Left colon (tissue), 2 donors: ENCODE data around the gene ZDHHC20. TPM values are rescaled to one million over a fixed set of nuclear protein-coding genes. Genes with fewer than 3 reads are reported as not detected.
"Not testable (repeated sequence)": the region's sequence is repeated elsewhere in the genome, so short reads cannot be mapped to it uniquely, and the experiment has no call there.

ENCODE experiments used
- ATAC-seq: fragments of 200-7000 bp; cut with Tn5 transposase; one replicate; pipeline ENCODE4 v1.9.1; 2020; ENCODE audit warnings: mild to moderate bottlenecking, moderate library complexity
- DNase-seq, 2 donors: peaks; one replicate each; pipeline ENCODE4 v3.0.0-alpha.2; 2020
- intact Hi-C, 2 donors: fragments of 100-400 bp; cut with DNase I in 1 of 2; cut with micrococcal nuclease in 1 of 2; formaldehyde crosslinking; loops; one replicate each; pipeline versions ENCODE4 v1.11.2 to v1.14.0; 2022; cut with DNase I, micrococcal nuclease
- total RNA-seq, 2 donors: library from RNA; stranded (reverse); fragmentation: NEBNext Ultra II Directional; extraction: Animal tissue kit (Norgen Biotek cat#: 25700); gene quantifications; one replicate each; pipeline ENCODE4 v1.2.1, GENCODE V29; 2021
- donor health status: DM: no; HTN: no; CAD: no.
- donor health status: DM: yes; HTN: yes; CAD: no.

Gene ZDHHC20
- total RNA-seq, 2 donors from 2014 or later, result 76.3 to 76.9 TPM

DNA sequence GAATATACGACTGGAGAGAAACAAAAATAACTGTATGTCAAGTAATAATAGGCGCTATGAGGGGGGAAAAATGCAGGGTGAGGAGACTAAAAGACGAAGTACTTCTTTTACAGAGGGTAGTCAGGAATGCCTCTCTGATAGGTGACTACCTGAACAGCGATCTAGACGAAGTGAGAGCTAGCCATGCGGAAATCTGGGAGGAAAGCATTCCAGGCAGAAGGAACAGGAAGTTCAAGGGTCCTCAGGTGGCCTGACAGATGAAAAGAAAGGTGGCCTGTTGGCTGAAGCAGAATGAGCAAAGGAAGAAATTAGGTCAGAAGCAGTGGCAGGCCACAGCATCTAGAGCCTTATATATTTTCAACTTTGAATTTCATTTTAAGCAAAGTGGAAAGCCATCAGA is 13.3 kb downstream of the ZDHHC20 start:
- intact Hi-C loops, result no loop called here
- ATAC-seq, result no peak
- no peak for DNase-seq

DNA sequence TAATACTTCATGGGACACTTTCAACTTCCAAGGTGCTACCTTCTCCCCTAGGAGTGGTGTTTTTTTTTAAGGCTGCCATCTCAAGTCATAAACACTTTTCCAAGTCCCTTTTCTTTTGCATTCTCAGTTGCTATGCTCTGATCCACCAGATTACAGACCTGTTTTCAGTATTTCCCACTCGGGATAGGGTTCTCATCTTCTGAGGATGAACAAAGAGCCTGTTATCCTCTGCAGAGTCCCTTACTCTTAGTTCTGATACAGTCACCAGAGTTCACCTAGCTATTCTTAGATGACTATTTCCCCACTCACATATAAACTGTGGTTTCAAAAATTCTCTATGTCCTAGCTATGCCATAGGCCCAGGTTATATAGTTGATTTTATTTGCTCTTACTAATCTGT is 15.9 kb downstream of the ZDHHC20 start:
- no peak for DNase-seq
- no peak for ATAC-seq

DNA sequence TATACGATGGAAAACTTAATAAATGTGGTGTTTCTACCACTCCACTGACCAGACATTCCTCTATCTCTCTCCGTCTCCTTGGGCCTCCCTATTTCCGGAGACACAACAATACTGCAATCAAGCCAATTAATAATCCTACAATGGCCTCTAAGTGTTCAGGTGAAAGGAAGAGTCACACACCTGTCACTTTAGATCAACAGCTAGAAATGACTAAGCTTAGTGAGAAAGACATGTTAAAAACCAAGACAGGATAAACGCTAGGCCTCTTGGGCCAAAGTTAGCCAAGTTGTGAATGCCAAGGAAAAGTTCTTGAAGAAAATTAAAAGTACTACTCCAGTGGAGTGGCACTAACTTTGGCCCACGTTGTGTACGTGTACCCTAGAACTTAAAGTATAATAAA is 22.5 kb downstream of the ZDHHC20 start:
- DNase-seq, result no peak
- no peak for ATAC-seq
- intact Hi-C loops, result no loop called here

More for the DNA sequence above, 15.9 kb downstream of the ZDHHC20 start:
- intact Hi-C loops, result no loop called here

DNA sequence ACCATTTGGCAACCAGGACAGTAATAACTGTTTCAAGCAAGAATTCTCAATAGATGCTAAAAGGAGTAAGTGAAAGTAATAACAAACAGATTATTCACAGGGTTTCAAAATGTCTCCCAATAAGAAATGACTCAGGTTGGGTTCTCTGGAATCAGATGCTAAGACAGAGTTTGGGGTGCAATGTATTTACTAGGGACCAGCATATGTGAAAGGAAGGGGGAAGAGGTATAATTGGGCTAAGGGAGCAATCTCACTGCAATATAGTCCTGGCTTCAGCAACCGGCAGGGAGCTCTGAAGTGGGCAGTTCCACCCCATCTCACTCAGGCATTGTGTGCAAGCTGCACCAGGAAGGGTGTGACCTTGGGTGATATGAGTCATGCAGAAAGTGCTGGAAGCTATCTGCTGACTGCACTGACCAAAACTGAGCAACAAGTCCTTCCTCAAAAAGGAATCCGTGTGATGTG is 23.4 kb downstream of the ZDHHC20 start:
- intact Hi-C loops, result no loop called here
- ATAC-seq (peak; percentile 100), DNase-seq (peak; percentile 39 to 63)

DNA sequence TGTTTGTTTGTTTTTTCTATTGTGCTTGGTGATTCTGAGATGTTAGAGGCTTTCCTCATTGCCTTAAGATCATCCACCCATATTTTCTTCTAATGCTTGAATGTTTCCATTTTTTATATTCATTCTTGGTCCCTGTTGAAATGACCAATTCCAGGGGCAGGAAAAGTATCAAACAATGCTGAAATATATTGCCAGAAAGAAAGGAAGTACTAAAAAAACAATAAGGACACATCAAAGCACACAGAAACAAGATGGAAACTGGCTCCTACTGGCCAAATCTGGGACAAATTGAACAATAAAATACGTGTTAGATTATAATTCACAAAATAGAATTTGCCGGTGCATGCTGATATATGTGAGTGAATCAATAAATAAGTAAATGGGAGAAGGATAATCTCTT is 23.9 kb downstream of the ZDHHC20 start:
- ATAC-seq, result no peak
- DNase-seq, result no peak
- intact Hi-C loops, result no loop called here

DNA sequence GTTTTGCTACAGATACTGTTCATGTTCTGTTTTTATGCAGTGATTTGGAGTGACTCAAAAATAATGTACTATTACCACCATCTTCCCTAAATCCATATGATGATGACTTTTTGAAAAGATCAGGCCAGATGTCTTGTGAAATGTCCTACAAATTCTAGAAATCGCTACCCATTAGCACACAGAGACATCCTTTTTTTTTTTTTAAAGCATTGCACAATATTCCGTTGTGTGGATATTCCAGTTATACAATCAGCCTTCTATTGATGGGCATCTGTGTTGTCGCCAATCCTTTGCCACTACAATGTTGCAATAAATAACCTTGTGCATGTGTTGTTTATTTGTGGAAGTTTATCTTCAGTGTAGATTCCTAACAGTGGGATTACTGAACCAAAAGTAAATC is 24.5 kb downstream of the ZDHHC20 start:
- DNase-seq (no peak), ATAC-seq (no peak)
- intact Hi-C loops, result no loop called here

DNA sequence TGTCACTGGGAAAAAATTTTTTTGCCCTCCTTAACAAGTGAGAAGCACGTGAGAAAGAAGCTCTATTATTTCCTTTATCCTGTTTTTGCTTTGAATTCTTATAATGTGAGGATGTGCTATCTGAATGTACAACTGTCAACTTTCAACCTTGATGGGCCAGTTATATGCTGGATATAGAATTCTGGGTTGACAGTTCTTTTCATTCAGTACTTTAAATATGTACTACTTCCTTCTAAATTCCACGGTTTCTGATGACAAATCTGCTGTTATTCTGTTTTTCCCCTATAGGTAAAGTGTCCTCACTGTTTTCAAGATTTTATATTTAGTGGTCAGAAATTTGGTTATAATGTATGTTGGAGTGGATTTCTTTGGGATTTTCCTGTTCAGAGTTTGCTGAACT is 29.9 kb downstream of the ZDHHC20 start:
- ATAC-seq (no peak), DNase-seq (no peak)
- intact Hi-C loops, result no loop called here

DNA sequence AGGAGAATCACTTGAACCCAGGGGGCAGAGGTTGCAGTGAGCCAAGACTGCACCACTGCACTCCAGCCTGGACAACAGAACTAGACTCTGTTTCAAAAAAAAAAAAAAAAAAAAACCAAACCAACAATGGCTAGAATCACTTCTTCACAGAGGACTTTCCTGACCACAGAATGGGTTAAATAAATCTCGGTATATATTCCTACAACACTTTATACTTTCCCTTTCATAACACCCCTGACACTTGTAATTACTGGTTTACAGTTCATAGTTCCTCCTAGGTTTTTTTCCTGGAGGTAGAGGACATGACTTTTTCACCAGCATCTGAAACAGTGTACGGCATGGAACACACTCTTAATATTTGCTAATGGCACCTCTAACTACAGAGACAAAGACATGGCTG is 31.4 kb downstream of the ZDHHC20 start:
- ATAC-seq (peak; percentile 74), DNase-seq (no peak)
- intact Hi-C loops, result no loop called here

DNA sequence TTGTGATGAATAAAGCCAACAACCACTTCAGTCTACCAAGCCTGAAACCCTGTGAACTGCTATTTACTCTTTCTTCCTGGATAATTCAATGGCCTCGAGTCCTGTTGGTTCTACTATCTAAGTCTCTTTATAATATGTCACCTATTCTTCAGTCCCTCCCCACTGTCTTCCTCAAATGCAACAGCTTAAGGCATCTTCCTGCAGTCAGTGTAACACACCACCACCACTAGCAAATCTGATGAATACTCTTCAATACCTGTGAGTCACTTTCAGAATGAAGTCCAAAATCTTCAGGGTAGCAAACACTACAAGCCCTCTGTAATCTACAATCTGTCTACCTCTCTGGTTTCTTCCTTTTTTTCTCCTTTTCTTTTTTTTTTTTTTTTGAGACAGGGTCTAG is 32.9 kb downstream of the ZDHHC20 start:
- ATAC-seq (peak; percentile 63), DNase-seq (no peak)
- intact Hi-C loops, result no loop called here

DNA sequence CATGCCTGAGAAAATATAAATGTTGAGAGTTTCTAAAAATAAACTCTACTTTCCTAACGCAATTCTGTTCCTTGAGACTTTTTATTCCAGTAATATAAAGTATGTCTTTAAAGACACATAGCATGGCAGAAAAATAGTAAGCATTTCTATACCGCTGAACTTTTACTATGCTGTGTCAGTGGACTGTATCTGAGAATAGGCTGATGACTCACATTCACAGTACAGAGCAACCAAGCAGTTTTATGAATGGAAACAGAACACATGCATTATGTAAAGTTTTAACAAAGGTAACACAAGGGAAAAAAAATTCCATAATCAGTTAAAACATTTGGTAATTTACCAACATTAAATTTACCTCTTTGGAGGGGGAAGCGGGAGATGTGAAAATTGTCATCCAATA is 38.4 kb downstream of the ZDHHC20 start:
- intact Hi-C loops, result no loop called here
- ATAC-seq (no peak), DNase-seq (no peak)

DNA sequence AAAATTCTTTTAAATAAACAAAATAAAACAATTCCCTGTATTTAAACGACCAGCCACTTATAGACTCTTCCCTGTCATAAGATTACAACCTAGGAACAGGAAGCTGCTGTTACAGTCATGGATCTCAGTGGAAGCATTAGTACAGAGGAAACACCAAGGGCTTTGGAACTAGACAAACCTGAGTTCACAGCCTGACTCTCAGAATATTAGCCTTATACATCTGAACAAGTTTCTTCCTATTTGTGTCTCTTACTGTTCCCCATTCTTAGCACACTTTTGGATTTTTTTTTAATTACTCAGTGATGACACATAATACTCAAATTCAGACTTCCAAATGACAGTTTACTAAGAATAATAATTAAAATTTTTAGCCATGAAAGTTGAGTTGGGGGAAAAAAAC is 46.1 kb downstream of the ZDHHC20 start:
- intact Hi-C loops, result no loop called here
- ATAC-seq (no peak), DNase-seq (no peak)

DNA sequence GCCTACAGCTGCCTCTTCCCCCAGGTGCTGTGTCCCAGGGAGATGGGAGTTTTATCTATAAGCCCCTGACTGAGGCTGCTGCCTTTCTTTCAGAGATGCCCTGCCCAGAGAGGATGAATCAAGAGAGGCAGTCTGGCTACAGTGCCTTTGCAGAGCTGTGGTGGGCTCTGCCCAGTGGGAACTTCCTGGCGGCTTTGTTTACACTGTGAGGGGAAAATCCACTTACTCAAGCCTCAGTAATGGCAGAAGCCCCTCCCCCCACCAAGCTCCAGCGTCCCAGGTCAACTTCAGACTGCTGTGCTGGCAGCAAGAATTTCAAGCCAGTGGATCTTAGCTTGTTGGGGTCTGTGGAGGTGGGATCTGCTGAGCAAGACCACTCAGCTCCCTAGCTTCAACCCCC is 48.6 kb downstream of the ZDHHC20 start:
- intact Hi-C loops, DNase-seq, ATAC-seq: not testable (repeated sequence)

DNA sequence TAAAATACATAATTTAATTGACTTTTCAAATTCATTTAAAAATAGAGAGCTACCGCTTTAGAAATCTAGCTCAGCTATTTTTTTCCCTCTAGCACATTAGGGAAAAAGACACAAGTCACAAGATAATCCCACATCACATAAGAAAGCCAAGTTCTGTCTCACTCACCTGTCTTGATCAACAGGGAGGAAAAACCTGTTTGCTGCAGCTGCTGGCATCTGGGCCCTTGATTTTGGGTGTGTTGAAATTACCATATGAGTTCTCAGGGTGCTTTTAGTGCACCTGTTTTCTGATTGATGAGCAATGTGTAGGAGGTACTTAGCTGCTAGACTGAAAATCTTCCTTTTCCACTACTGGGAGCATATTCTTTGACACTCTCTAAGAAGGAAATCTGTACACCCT is 53.8 kb downstream of the ZDHHC20 start:
- intact Hi-C loops, result no loop called here
- no peak for DNase-seq
- ATAC-seq, result no peak

DNA sequence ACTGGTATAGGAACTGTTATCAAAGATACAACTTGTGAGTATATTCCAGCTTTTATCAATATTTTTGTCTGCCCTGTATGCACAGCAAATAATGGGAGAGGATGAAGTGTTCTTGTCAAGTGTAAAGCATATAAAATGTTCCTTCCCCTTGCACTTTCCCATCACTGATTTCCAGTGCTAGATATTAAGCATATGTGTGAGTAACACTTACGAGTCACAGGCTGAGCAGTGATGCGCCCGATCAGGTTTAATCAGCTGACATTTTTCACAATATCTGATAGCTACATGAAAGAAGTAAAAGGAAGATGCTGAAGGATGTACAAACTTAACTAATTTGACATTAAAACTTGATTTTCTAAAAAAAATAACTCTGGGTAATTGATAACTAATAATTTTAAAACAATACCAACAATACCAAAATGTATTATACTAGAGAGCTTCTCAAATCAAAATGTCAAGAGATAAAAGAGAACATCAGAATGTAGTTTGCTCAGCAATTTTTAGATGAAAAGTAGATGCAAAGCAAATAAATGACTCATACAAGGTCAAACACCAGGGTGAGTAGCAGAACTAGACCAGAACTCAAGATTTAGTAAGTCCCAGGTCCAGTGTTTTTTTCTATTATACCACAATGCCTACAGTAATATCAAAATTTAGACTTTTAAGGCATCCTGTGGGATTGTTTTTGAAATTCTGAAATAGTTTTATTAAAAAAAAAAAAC is 56.4 kb downstream of the ZDHHC20 start:
- ATAC-seq (no peak), DNase-seq (no peak)
- intact Hi-C loops, result no loop called here

DNA sequence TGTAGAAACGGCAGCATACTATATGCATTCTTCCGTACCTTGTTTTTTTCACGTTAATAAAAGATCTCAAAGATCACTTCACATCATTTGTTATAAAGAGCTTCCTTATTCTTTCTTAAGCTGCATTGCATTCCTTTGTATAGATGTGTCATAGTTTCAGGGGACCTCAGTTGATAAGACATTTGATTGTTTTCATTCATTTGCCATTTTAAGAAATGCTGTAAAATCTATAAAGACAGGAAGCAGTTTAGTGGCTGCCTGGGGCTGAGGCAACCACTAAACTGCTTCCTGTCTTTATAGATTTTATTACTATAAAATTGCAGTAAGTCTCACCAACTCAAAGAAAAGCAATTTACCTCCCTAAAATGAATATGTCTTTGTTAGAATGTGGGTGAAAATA is 59.4 kb downstream of the ZDHHC20 start:
- DNase-seq, result no peak
- ATAC-seq, result no peak
- intact Hi-C loops, result no loop called here

DNA sequence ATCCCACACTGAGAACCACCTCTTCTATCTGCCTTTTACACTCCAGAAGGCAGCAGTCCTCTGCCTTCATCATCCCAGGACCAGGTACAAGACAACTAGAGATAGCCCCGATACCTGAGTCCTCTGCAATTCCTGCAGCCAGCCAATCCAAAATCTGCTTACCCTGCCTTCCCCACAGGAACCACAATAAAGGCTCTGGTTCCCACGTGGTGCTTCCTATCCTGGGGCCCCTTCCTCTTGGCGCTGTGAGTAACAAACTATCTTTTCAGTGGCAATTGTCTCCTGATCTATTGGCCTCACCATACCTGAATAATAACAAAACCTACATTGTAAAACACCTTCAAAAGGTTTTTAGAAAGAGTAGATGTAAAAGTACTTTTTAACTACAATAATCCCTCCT is 63.1 kb downstream of the ZDHHC20 start:
- intact Hi-C loops, result no loop called here
- ATAC-seq, result no peak
- no peak for DNase-seq

DNA sequence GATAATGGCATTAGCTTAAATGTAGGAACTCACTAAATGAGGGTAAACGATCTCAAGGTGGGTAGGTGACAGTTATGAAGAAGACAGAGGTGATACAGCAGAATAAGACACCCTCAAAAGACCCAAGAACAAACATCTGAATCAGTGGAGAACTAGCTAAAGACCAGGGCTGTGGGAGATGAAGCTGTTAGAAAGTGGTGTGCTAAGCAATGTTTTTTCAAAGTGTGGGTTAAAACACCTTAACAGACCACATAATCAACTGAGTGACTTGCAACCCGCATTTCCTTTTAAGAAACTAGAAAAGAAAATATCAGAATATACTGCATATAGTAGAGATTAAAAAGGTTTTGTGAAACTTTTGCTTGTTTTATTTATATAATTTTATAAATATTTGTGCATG is 70.0 kb downstream of the ZDHHC20 start:
- DNase-seq, result no peak
- no peak for ATAC-seq
- intact Hi-C loops, result no loop called here

DNA sequence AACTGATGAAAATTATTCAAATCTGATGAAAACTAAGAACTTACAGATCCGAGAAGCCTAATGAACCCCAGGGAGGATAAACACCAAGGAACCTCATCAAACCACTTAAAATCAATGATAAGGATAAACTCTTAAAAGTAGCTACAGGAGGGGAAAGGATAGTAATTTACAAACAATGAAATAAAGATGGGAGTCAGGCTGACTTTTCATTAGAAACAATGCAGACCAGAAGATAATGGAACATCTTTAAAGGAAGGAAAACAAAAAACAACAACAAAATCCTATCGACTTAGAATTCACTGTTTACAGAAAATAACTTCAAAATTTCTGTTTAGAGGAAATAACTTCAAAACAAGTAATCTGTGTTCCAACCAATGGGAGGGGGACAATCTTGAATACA is 73.4 kb downstream of the ZDHHC20 start:
- ATAC-seq (no peak), DNase-seq (no peak)
- intact Hi-C loops, result no loop called here

DNA sequence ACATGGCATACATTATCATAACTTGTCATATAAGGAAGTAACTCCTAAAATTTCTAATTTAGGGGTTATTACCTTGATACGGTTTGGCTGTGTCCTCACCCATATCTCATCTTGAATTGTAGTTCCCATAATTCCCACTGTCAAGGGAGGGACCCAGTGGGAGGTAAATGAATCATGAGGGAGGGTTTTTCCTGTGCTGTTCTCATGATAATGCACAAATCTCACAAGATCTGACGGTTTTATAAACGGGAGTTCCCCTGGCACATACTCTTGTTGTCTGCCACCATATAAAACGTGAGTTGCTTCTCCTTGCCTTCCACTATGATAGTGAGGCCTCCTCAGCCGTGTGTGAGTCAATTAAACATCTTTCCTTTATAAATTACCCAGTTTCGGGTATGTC is 76.0 kb downstream of the ZDHHC20 start:
- intact Hi-C loops, result no loop called here
- DNase-seq (no peak), ATAC-seq (no peak)

DNA sequence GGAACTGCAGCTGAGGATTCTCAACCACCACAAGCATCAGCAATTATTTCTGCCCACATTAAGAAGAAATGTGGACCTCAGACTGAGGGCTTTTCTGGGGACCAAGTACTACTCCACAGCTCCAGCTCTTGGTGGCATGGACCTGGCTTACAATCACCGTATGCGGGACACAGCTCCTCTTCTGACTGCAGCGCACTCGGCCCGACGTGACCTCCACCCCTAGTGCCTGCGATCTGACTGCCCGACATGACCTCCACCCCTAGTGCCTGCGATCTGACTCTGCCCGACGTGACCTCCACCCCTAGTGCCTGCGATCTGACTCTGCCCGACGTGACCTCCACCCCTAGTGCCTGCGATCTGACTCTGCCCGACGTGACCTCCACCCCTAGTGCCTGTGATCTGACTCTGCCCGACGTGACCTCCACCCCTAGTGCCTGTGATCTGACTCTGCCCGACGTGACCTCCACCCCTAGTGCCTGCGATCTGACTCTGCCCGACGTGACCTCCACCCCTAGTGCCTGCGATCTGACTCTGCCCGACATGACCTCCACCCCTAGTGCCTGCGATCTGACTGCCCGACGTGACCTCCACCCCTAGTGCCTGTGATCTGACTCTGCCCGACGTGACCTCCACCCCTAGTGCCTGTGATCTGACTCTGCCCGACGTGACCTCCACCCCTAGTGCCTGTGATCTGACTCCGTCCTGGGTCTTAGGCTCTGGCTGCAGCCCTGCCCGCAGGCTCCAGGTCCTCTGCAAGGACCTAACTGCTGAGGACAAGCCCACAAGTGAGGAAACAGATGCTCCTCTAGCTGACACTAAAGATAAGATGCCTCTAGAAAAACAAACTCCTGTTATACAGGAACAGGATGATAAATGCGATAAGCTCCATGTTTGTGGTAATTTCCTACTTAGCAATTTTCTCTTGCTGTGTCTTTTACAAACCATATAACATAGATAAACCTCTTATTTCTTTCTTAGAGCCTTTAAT is 81.8 kb downstream of the ZDHHC20 start:
- intact Hi-C loops, DNase-seq, ATAC-seq: not testable (repeated sequence)
